GM18858 (cell line): ENCODE results near the gene NUAK1.
"Not testable (repeated sequence)": the region's sequence is repeated elsewhere in the genome, so short reads cannot be mapped to it uniquely, and the experiment has no call there.

ENCODE experiments used
- ATAC-seq: cut with Tn5 transposase; IDR thresholded peaks from one replicate; pipeline ENCODE4 v1.9.1; 2021; ENCODE audit not compliant: unreplicated experiment

NUAK1 gene

GRCh38 chr12:106037524-106038298 lies 101.0 kb downstream of the NUAK1 start:
- no peak for ATAC-seq

- ATAC-seq, result no peak
These were observed 103.3 kb downstream of the NUAK1 start for GRCh38 chr12:106035421-106035820.

GRCh38 chr12:106034316-106034715 lies 104.4 kb downstream of the NUAK1 start:
- no peak for ATAC-seq

- ATAC-seq, result no peak
These were observed 105.5 kb downstream of the NUAK1 start for GRCh38 chr12:106033161-106033675.

GRCh38 chr12:106032623-106032925 lies 106.2 kb downstream of the NUAK1 start:
- ATAC-seq, result no peak

GRCh38 chr12:106031761-106032622 lies 106.8 kb downstream of the NUAK1 start:
- ATAC-seq, result no peak

GRCh38 chr12:106030210-106031071 lies 108.3 kb downstream of the NUAK1 start:
- ATAC-seq, result no peak

GRCh38 chr12:106029532-106029931 lies 109.2 kb downstream of the NUAK1 start:
- ATAC-seq, result no peak

GRCh38 chr12:106027911-106028310 lies 110.8 kb downstream of the NUAK1 start:
- no peak for ATAC-seq

GRCh38 chr12:106027286-106027685 lies 111.5 kb downstream of the NUAK1 start:
- ATAC-seq, result no peak

GRCh38 chr12:106025129-106025528 lies 113.6 kb downstream of the NUAK1 start:
- ATAC-seq, result no peak

GRCh38 chr12:106023039-106023438 lies 115.7 kb downstream of the NUAK1 start:
- ATAC-seq, result no peak

- ATAC-seq, result no peak
These were observed 116.2 kb downstream of the NUAK1 start for GRCh38 chr12:106022568-106023012.

GRCh38 chr12:106021516-106021915 lies 117.2 kb downstream of the NUAK1 start:
- no peak for ATAC-seq

- ATAC-seq, result no peak
These were observed 118.0 kb downstream of the NUAK1 start for GRCh38 chr12:106020736-106021135.

GRCh38 chr12:106019144-106019543 lies 119.6 kb downstream of the NUAK1 start:
- ATAC-seq, result no peak

- no peak for ATAC-seq
These were observed 120.5 kb downstream of the NUAK1 start for GRCh38 chr12:106018286-106018685.

- not testable (repeated sequence) for ATAC-seq
These were observed 122.0 kb downstream of the NUAK1 start for GRCh38 chr12:106016601-106017278.

GRCh38 chr12:106015646-106016045 lies 123.1 kb downstream of the NUAK1 start:
- no peak for ATAC-seq

- ATAC-seq, result no peak
These were observed 124.8 kb downstream of the NUAK1 start for GRCh38 chr12:106013941-106014340.
